LHCN-M2 (cell line): ENCODE measurements around the gene ABCF2. TPM values are rescaled to one million over a fixed set of nuclear protein-coding genes. Genes with fewer than 3 reads are reported as not detected.
A peak's percentile ranks its signal among the peaks of the same experiment; 100 is the strongest.

Source experiments
- DNase-seq: peaks from one replicate; pipeline ENCODE4 v3.0.0-alpha.2; 2012; ENCODE audit warnings: low read depth
- total RNA-seq: library from RNA; depleted of rRNA; stranded (reverse); fragments of >200 nt; gene quantifications from 2 replicates; pipeline ENCODE4 v1.2.3, GENCODE V29; 2014; rRNA removed

Gene ABCF2
- total RNA-seq, 1 experiment from 2014 or later = 115 TPM

DNA sequence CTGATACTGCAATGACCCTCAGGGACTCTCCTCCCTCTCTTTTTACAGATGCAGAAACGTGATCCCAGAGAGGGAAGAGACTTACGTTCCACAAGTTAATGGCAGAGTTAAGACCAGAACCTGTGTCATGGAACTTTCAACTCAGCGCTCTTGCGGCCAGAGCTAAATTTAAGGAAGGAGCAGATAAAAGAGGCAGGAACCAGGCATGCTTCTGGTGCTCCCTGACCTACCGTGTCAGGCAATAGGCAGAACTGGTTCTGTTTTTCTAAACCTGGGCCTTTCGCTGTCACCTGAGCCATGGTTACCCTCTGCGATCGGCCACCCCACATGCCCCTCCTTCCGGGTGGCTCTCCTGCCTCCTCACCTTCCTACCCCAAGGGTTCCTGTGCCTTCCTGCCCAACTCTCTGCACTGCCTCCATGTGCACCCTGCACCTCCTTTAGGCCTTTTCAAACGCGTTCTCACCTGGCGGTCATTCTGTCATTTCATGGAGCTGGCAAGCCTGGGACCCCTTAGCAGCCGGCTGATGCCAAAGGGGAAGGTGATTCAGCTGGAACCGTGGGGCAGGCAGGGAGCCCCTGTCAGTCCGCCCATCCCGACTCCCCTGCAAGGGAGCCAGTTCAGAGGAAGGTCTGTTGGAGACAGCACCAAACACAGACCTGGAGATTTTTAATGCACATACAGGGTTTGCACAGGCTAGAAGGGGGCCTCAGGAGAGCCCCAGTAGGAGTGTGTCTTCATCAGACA lies 51.8 kb downstream of the ABCF2 start:
- DNase-seq = no peak

DNA sequence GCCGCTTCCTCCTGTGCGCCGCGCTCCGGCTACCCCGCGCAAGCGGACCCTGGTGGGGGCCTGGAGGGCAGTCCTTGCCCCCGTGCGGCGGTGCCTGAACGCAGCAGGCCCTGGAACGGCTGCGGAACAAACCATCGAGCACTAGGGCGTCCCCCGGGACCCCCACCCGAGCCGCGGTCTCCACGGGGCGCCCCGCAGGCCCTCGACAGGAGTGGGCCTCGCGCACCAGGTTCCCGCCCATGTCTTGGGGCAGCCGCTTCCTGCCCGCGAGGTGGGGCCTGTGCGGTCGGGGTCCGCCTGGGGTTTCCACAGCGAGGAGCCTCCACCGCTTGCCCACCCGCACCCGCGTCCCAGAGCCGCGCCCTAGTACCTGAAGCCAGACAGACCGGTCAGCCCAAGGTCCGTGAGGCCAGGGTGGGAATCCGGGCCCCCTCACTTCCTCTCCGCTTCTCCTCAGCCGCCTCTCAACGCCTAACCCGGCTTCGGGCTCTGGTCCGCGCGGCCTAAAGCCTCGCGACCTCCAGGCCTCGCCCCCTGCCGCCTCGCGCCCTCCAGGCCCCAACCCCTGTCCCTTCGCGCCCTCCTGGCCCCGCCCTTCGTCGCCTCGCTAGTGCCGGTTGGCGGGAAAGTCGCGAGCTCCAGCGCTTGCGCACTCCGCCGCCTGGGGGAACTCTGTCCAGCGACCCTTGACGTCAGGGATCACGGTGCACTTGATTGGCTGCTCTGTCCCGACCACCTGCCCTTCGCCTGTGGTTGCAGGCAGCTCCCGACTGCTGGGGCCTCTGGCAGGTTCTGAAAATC lies 52.6 kb downstream of the ABCF2 start:
- DNase-seq = peak; percentile 14

DNA sequence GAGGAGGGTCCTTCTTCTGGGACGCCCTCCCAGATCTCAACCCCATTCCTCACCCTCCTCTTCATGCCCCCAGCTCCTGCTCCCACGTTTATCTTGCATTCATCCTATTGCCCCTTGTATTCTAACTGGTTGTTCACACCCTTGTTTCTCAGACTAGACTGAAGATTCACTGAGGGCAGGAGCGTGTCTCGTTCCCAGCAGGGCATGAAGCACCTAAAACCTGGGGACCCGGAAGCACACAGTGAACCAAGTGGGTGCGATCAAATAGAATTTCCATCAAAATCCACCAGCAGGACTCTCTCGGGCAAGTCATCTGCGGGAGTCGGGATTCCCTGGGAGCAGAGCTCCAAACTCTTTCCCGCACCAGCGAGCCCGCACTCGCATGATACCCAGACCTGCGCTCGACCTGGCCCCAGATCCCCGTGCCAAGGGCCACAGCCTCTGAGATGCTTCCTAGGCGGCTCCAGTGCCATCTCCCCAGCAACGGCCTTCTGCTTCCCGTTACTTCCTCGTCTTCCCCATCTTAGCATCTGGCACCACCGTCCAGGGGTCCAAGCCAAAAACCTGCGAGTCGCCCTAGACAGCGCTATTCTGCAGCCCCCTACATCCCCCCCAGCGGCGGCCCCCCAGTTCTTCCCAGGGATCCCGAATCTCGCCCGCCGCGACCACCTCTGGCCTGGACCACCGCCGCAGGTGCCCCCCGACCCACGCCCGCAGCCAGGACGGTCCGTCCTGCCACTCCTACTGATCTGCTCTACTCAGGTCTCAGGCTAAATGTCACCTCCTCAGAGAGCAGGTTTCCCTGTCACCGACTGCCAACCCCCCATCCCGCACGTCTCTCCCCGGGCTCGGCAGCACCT lies 53.4 kb downstream of the ABCF2 start:
- DNase-seq = no peak

DNA sequence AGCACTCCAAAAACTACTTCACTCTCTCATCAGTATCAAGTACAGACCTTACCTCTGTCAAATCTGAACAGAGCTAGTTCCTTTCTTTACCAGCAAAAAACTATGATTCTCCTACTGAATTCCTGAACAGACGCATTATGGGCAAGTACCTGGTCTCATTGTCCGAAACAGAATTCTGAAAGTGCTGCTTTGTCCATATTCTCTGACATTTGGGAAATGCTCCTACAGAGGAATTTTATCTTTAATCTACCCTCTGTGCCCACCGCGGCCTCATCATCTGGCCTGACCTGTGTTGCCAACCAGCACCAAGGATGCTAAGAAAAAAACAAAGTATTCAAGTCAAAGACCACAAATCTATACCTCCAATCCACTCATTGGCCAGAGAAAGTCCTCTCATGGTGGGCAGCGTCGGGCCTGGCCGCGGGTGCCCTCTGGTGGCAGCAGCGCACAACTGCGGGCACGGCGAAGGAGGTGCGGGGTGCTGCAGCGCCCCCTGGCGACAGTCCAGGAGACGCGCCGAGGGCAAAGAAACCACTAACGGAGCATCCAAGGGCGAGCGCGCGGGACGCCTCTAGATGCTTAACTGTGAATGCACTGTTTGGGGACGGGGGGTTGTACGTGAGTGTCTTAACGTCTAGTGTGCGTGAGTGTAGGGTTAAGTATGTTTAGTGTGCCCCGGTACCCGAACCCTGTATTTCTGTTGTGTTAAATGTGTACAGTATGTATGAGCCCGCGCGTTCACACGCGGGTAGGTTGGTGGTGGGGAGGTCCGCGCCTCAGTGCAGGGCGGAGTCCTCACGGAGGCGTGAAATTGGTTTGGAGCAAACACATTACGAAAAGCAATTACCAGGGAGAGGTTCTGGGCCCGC lies 54.5 kb downstream of the ABCF2 start:
- peak; percentile 56 for DNase-seq

DNA sequence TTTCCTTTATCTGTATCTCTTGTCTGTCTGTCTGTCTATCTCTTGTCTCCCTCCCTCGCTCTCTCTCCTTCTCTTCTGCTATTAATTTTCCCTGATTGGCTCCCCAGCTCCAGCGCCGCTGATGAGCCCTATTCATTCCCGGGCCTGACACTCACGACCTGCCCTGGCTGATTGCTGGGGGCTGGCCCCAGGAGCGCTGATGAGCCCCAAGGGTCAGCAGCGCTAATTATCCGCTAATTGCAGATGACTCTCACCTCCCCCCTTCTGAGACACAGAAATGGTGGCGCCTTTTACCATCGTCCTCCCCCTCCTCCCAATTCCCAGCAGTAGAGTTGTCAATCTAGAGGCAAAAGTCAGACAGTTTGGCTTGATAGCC lies 58.2 kb downstream of the ABCF2 start:
- DNase-seq = no peak

DNA sequence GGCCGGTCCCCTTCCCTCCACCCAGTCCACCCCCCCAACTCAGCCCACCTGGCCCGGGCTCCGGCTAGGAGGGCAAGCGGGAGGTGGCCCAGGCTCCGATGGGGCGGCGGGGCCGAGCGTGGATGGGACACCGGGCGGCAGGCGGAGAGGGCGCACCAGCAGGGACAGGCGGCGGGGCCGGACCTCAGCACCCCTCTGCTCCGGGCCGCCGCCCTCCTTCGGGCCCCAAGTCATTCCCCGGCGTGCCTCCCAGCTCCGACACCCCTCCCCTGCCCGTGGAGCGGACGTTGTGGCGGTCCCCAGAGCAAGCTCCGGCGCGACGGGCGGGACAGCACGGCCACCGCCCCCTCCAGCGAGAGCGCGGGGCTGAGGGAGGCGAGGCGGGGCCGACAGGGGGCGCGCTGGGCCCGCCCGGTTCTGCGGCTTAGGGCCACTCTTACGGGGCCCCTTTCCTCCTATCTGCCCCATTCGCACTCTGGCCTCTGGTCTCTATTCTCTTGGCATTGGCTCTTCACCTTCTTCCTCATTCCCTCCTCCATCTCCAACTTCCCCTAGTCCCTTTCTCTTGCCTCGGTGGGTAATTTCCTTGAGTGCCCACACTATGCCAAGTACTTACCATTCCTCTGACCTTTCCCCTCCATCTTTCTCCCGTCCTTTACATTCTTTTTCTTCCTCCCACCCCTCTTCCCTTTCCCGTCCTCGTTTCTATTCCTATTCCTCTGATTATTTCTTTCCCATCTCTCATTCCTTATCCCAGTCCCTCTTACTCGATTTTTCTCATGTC lies 58.8 kb downstream of the ABCF2 start:
- DNase-seq = no peak

DNA sequence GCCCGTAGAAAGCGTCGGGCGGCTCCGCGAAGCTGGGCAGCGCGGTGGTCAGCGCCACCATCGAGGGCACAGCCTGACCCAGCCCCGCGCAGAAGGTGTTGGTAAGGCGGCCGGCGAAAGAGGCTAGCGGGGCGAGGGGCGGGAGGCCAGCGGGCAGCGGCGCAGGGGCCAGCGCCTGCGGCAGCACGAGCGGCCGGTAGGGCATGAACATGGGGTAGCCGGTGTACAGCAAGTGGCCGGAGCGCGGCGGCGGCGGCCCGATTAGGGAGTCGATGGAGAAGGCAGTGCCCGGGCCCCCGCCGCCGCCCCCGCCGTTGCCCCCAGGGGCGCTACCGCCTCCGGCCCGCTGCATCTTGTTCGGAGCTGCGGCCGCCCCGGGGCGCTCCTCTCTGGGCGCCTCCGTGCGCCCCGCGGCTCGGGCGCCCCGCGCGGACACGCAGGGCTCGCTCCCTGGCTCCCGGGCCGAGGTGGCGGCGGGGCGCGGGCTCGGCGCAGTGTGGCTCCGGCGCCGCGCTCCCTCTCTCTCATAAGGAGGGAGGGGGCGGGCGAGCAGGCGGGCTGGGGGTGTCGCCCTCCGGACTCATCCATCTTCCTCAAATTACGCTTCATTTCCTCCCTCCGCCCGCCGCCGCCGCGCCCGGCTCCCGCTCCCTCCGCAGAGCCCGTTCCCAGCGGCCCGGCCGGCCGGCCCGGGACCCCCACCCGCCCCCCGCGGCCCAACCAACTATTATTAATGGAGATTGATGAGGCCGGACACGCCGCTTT lies 59.6 kb downstream of the ABCF2 start, which contains the start of gene GBX1:
Gene GBX1, minus strand, starts transcription at position 498 of the 765 bp plus-strand sequence. Its CDS starts 146 bp downstream, at position 352.
- DNase-seq = no peak

DNA sequence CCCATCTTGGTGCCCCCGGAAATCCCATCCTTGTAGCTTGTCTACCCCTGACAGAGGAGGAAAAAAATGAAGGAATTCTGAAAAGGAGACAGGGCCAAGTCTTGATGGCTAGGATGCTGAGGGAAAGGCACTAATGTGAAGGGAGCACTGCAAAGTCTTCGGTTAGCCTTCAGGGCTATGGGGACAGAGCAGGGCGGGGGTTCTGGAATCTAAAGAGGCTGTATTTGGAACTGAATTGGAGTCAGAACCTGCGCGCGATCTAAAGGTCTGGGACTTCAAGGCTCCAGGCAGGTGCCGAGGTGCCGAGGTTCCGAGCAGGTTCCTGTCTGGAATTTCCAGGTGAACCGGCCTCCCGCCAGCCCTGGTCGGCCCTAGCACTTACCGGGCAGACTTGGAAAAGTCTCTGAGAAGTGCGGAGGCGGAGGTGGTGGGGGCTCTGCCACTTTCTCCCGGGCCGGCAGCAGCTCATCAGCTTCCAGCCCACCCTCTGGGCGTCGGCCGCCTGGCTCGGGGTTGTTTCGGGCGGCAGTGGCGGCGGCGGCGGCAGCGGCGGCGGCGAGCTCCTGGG lies 60.3 kb downstream of the ABCF2 start:
- DNase-seq = no peak

Other genes starting within 250 kb of the ABCF2 start
- 0.11 TPM in 1 of 2 replicates, not detected in the other for gene KCNH2, start 248.9 kb downstream of the ABCF2 start, total RNA-seq
- 0.13 TPM in 1 of 2 replicates, not detected in the other for gene NOS3, start 236.2 kb downstream of the ABCF2 start, total RNA-seq
- gene ATG9B, start 202.7 kb downstream of the ABCF2 start, total RNA-seq = 0.06 TPM in 2 replicates
- gene ABCB8, start 198.8 kb downstream of the ABCF2 start, total RNA-seq = 61.1 and 64.0 TPM in 2 replicates
- 0.19 and 2.2 TPM in 2 replicates for gene ASIC3, start 178.7 kb downstream of the ABCF2 start, total RNA-seq
- 47.1 and 47.4 TPM in 2 replicates for gene CDK5, start 169.3 kb downstream of the ABCF2 start, total RNA-seq
- 274 and 291 TPM in 2 replicates for gene SLC4A2, start 167.6 kb downstream of the ABCF2 start, total RNA-seq
- gene FASTK, start 146.4 kb downstream of the ABCF2 start, total RNA-seq = 141 and 146 TPM in 2 replicates
- 60.9 and 61.5 TPM in 2 replicates for gene TMUB1, start 143.7 kb downstream of the ABCF2 start, total RNA-seq
- 52.8 and 53.4 TPM in 2 replicates for gene AGAP3, start 140.7 kb downstream of the ABCF2 start, total RNA-seq
- gene GBX1, start 59.5 kb downstream of the ABCF2 start, total RNA-seq = not detected in 2 replicates
- gene ASB10, start 40.0 kb downstream of the ABCF2 start, total RNA-seq = not detected in 2 replicates
- gene H2BK1, start 16.7 kb downstream of the ABCF2 start, total RNA-seq = not detected in 2 replicates
- 123 and 133 TPM in 2 replicates for gene CHPF2, start 5.3 kb upstream of the ABCF2 start, total RNA-seq
- gene SMARCD3, start 21.5 kb upstream of the ABCF2 start, total RNA-seq = 150 and 161 TPM in 2 replicates
- 60.8 and 67.4 TPM in 2 replicates for gene NUB1, start 114.6 kb upstream of the ABCF2 start, total RNA-seq
- gene WDR86, start 182.8 kb upstream of the ABCF2 start, total RNA-seq = 1.3 TPM in 1 of 2 replicates, not detected in the other
- gene CRYGN, start 212.9 kb upstream of the ABCF2 start, total RNA-seq = not detected in 2 replicates